GM23248 (cell line): ENCODE results near the gene MAPK8.

Source experiments
- EZH2 ChIP-seq: fragments of 200-600 bp; sonication (generic); IDR thresholded peaks from 2 replicates; pipeline ENCODE4 v1.6.1; 2018; ENCODE audit warnings: antibody characterized with exemption, mild to moderate bottlenecking; ENCODE audit not compliant: insufficient read depth, poor library complexity, severe bottlenecking
- EZH2phosphoT487 ChIP-seq: fragments of 200-600 bp; sonication (generic); IDR thresholded peaks from 2 replicates; pipeline ENCODE4 v1.6.1; 2018; ENCODE audit warnings: antibody characterized with exemption, moderate library complexity, mild to moderate bottlenecking, low read depth; ENCODE audit not compliant: insufficient read depth

GRCh38 chr10:48412081-48412480, 105.6 kb downstream of the MAPK8 start:
- TF ChIP-seq EZH2 (no peak), EZH2phosphoT487 (no peak)
